COLO829 (cell line): ENCODE data around the gene MSH3.
"Not testable (repeated sequence)": the region's sequence is repeated elsewhere in the genome, so short reads cannot be mapped to it uniquely, and the experiment has no call there.

Experiments
- DNase-seq: peaks from one replicate; pipeline ENCODE4 v3.0.0; 2012; ENCODE audit warnings: low spot score

Gene MSH3

GRCh38 chr5:80853413-80853812, 199.0 kb downstream of the MSH3 start:
- DNase-seq = no peak

- no peak for DNase-seq
These were observed 200.1 kb downstream of the MSH3 start for GRCh38 chr5:80854583-80854982.

GRCh38 chr5:80860924-80861613, 206.6 kb downstream of the MSH3 start:
- DNase-seq = no peak

GRCh38 chr5:80863708-80864107, 209.3 kb downstream of the MSH3 start:
- DNase-seq = no peak

- DNase-seq = no peak
These were observed 209.7 kb downstream of the MSH3 start for GRCh38 chr5:80864109-80864508.

GRCh38 chr5:80864706-80865435, 210.4 kb downstream of the MSH3 start:
- no peak for DNase-seq

- no peak for DNase-seq
These were observed 211.1 kb downstream of the MSH3 start for GRCh38 chr5:80865551-80865950.

- no peak for DNase-seq
These were observed 211.9 kb downstream of the MSH3 start for GRCh38 chr5:80866371-80866770.

- DNase-seq = no peak
These were observed 212.8 kb downstream of the MSH3 start for GRCh38 chr5:80867233-80867632.

GRCh38 chr5:80870442-80870841, 216.0 kb downstream of the MSH3 start:
- no peak for DNase-seq

GRCh38 chr5:80871541-80871961, 217.1 kb downstream of the MSH3 start:
- no peak for DNase-seq

GRCh38 chr5:80874162-80874561, 219.7 kb downstream of the MSH3 start:
- DNase-seq = no peak

GRCh38 chr5:80877592-80877991, 223.1 kb downstream of the MSH3 start:
- no peak for DNase-seq

- no peak for DNase-seq
These were observed 227.3 kb downstream of the MSH3 start for GRCh38 chr5:80881726-80882125.

- DNase-seq = not testable (repeated sequence)
These were observed 228.9 kb downstream of the MSH3 start for GRCh38 chr5:80883390-80883789.

GRCh38 chr5:80884086-80884813, 229.8 kb downstream of the MSH3 start:
- no peak for DNase-seq

GRCh38 chr5:80884929-80885328, 230.5 kb downstream of the MSH3 start:
- DNase-seq = no peak

GRCh38 chr5:80885396-80886000, 231.0 kb downstream of the MSH3 start:
- DNase-seq = no peak

- DNase-seq = no peak
These were observed 239.6 kb downstream of the MSH3 start for GRCh38 chr5:80894083-80894482.

- no peak for DNase-seq
These were observed 241.1 kb downstream of the MSH3 start for GRCh38 chr5:80895523-80895922.

GRCh38 chr5:80902624-80903023, 248.2 kb downstream of the MSH3 start:
- not testable (repeated sequence) for DNase-seq

GRCh38 chr5:80904533-80905187, 250.2 kb downstream of the MSH3 start:
- DNase-seq = no peak
